Measurements from ENCODE around the gene HPS3.
A peak's percentile ranks its signal among the peaks of the same experiment; 100 is the strongest.
"Not testable (repeated sequence)": the region's sequence is repeated elsewhere in the genome, so short reads cannot be mapped to it uniquely, and the experiment has no call there.

HPS3 gene

DNA sequence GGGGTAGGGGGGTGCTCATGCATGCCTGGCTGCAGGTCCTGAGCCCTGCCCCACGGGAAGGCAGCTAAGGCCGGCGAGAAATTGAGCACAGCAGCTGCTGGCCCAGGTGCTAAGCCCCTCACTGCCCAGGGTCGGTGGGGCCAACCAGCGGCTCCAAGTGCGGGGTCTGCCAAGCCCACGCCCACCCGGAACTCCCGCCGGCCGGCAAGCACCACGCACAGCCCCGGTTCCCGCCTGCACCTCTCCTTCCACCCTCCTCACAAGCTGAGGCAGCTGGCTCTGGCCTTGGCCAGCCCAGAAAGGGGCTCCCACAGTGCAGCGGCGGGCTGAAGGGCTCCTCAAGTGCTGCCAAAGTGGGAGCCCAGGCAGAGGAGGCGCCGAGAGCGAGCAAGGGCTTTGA lies 31.5 kb upstream of the HPS3 start:
- H3K27me3 Mint-ChIP-seq; H3K9me3 Mint-ChIP-seq; H3K4me3 Mint-ChIP-seq; H3K27ac Mint-ChIP-seq; H3K36me3 Mint-ChIP-seq (ENCODE audit: low read depth); intact Hi-C loops (cut with micrococcal nuclease): not testable (repeated sequence)
- peaks cover 15% of the 10 kb centered on the region for H3K4me1 Mint-ChIP-seq (ENCODE audit: low read depth)

DNA sequence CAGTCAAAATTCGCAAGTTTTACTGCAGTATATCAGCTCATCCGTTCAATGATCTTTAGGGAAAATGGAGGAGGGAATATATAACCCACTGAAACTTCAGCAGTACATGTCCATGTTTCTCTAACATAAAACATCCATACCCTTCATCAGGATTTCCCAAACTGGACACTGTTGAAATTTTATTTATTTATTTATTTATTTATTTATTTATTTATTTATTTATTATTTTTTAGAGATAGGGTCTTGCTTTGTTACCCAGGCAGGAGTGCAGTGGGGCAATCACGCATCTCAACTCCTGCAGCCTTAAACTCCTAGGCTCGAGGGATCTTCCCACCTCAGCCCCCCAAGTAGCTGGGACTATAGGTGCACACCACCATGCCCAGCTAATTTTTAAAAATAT lies 28.3 kb upstream of the HPS3 start:
- H3K27me3 Mint-ChIP-seq: peaks cover 2% of the 10 kb centered on the region
- peaks cover 4% of the 10 kb centered on the region for H3K4me1 Mint-ChIP-seq (ENCODE audit: low read depth)
- H3K9me3 Mint-ChIP-seq: no peaks in the 10 kb centered on the region
- no peaks in the 10 kb centered on the region for H3K36me3 Mint-ChIP-seq (ENCODE audit: low read depth)
- no peak overlapping the region for H3K4me3 Mint-ChIP-seq
- intact Hi-C loops (cut with micrococcal nuclease): no loop called here
- H3K27ac Mint-ChIP-seq: no peak overlapping the region

DNA sequence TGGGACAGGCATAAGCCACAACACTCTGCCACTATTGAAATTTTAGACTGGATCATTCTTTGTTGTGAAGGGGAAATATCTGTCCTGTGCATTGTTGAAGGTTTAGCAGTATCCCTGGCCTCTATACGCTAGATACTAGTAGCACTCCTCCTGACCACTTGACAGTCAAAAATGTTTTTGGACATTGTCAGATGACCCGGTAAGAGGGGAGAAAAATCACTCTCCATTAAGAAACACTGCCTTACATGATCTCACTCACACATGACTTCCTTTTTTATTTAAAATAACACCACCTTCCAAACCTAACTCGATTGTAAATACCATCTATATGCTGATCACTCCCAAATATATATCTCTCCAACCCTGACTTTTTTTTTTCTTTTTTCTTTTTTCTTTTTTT lies 27.8 kb upstream of the HPS3 start:
- H3K4me1 Mint-ChIP-seq (ENCODE audit: low read depth): no peaks in the 10 kb centered on the region
- no peak overlapping the region for H3K4me3 Mint-ChIP-seq
- intact Hi-C loops (cut with micrococcal nuclease): no loop called here
- H3K9me3 Mint-ChIP-seq: no peaks in the 10 kb centered on the region
- peaks cover 2% of the 10 kb centered on the region for H3K27me3 Mint-ChIP-seq
- H3K36me3 Mint-ChIP-seq (ENCODE audit: low read depth): no peaks in the 10 kb centered on the region
- no peak overlapping the region for H3K27ac Mint-ChIP-seq

DNA sequence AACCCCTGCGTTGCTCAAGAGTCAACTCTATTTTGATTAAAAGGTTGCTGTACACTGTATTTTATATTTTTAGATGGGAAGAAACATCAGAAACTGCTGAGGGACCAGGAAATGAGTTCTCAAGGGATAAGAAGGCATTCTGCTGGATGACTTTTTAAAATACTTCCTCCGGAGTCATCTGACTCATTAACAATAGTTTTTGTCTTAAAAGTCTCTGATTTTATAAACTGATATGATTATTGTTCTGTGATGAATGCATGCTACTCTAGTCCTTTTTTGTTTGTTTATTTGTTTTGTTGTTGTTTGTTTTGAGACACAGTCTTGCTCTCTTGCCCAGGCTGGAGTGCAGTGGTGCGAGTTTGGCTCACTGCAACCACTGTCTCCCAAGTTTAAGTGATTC lies 25.0 kb upstream of the HPS3 start:
- intact Hi-C loops (cut with micrococcal nuclease): no loop called here
- Mint-ChIP-seq H3K27ac (no peak overlapping the region), H3K4me1 (ENCODE audit: low read depth) (no peaks in the 10 kb centered on the region)

DNA sequence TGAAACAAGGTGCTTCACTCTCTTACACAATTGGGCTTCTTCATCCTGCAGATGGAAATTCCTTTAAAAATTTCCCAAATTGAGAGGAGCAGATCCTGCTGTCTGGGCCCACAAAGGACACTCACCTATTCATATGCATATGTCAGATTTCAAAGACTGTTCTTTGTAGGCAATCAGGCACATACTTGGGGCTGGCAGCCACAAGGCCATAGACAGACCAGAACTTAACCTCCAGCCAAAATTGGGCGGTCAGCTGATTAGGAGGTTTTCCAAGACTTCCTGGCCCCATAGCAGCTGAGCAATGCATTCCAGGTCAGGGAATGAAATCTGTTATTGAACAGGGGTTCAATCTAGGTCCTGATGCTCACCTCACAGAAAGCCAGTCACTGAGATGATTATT lies 15.0 kb upstream of the HPS3 start:
- Mint-ChIP-seq H3K4me1 (ENCODE audit: low read depth) (peaks cover 6% of the 10 kb centered on the region), H3K27ac (no peak overlapping the region), H3K36me3 (ENCODE audit: low read depth) (no peaks in the 10 kb centered on the region), H3K27me3 (no peaks in the 10 kb centered on the region), H3K4me3 (no peak overlapping the region), H3K9me3 (peaks cover 8% of the 10 kb centered on the region)
- intact Hi-C loops (cut with micrococcal nuclease): no loop called here

More for the DNA sequence above, 25.0 kb upstream of the HPS3 start:
- Mint-ChIP-seq H3K9me3 (peaks cover under 1% of the 10 kb centered on the region), H3K27me3 (no peaks in the 10 kb centered on the region), H3K36me3 (ENCODE audit: low read depth) (no peaks in the 10 kb centered on the region), H3K4me3 (no peak overlapping the region)

DNA sequence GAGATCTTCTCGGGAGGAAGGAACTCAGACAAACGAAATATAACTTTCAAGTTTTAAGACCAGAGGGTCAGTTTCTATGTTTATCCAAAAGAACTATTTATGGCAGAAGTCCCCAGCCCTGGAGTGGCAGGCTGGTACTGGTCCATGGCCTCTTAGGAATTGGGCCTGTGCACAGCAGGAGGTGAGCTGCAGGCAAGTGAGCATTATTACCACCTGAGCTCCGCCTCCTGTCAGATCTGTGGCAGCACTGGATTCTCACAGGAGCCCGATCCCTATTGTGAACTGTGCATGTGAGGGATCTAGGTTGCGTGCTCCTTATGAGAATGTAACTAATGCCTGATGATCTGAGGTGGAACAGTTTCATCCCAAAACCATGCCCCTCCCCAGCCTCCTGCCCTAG lies 14.3 kb upstream of the HPS3 start:
- intact Hi-C loops (cut with micrococcal nuclease): loop anchor here (5.0 kb wide), 1 partner anchor 158 kb away; no protein-coding TSS in a partner anchor
- no peaks in the 10 kb centered on the region for H3K36me3 Mint-ChIP-seq (ENCODE audit: low read depth)
- peaks cover 6% of the 10 kb centered on the region for H3K4me1 Mint-ChIP-seq (ENCODE audit: low read depth)
- H3K27me3 Mint-ChIP-seq: no peaks in the 10 kb centered on the region
- no peak overlapping the region for H3K4me3 Mint-ChIP-seq
- H3K9me3 Mint-ChIP-seq: peaks cover 2% of the 10 kb centered on the region
- H3K27ac Mint-ChIP-seq: no peak overlapping the region

DNA sequence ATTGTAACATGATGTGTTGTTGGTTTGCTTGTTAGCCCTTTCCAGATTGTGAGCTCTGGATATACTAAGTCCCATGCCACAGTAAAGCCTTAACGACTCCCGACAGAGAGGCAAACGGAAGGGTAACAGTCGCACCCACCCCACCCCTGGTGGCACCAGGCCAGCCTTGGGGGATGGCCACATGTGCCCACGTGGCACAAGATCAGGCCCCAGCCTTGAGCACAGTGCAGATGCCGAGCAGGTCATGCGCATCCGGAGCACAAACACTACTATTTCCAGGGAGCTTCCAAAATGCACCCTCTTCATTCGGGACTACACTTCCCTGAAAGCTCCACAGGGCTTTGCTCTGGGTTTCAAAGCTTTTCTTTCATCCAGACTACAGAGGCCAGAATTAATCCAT lies 10.7 kb upstream of the HPS3 start:
- Mint-ChIP-seq H3K4me3 (no peak overlapping the region), H3K4me1 (ENCODE audit: low read depth) (peaks cover 6% of the 10 kb centered on the region), H3K36me3 (ENCODE audit: low read depth) (no peaks in the 10 kb centered on the region), H3K27me3 (no peaks in the 10 kb centered on the region), H3K27ac (no peak overlapping the region), H3K9me3 (no peaks in the 10 kb centered on the region)
- intact Hi-C loops (cut with micrococcal nuclease): loop anchor here (5.0 kb wide), 1 partner anchor 161 kb away; no protein-coding TSS in a partner anchor

DNA sequence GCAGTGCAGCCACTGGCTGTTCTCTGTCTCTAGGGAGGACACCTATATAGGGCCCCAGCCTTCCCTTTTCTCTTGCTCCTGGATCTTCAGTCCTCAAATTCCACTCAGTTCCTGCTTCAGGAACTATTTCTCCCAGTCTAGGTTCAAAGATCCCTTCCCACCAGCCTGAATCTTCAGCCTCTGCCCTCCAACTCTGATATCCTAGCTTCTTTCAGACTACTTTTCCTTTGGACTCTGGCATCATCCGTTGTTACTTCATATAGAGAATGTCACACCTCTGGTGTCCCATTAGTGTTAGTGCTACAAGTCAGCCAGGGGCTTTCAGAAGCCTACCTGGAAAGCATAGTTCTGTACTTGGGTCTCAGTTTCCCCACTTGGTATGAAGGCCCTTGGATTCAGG lies 10.0 kb upstream of the HPS3 start:
- H3K27ac Mint-ChIP-seq: no peak overlapping the region
- intact Hi-C loops (cut with micrococcal nuclease): loop anchor here (5.0 kb wide), 1 partner anchor 162 kb away; no protein-coding TSS in a partner anchor

DNA sequence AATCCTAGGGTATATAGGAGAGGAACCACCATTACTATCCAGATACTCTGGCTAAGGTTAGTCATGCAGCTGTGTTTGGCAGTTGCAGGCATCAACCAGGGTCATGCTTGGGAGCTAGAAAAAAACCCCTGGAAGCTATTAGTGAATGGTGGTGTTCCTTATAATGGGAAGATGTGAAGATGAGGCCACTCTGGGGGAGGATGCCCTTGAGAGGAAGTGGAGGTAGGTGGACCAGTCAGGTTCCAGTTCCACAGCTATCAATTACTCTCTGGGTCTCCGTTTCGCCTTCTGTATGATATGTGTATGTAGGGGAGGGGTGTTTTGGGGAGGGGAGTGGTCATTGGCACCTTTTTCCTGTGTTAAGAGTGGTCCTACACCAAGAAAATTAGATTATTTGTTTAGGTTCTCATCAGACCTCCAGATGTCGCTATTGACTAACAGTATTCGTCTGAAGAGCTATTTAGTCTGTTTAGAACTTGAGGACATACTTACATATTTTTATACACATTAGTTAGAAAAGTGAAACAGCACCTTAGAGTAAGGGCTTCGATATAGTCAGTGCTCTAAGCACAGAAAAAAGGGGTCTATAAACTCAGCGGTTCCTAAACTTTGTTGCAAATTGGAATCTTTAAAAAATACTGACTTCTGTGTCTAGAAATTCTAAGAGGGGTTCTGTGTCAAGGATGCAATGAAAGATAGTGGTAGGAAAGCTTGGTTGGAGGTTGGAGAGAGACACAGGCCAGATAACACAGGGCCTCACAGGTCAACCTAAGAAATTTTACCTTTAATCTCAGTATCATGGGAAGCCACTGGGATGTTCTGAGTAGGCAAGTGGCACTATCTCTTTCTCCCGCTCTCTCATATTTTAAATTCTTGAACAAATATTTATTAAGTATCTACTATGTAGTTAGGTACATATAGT lies 9.1 kb upstream of the HPS3 start:
- Mint-ChIP-seq H3K9me3 (no peaks in the 10 kb centered on the region), H3K36me3 (ENCODE audit: low read depth) (no peaks in the 10 kb centered on the region), H3K27ac (no peak overlapping the region), H3K4me1 (ENCODE audit: low read depth) (no peaks in the 10 kb centered on the region), H3K4me3 (no peak overlapping the region), H3K27me3 (no peaks in the 10 kb centered on the region)
- intact Hi-C loops (cut with micrococcal nuclease): loop anchor here (1.0 to 5.0 kb wide), 3 partner anchors 37 to 362 kb away; no protein-coding TSS in a partner anchor

More for the DNA sequence above, 10.0 kb upstream of the HPS3 start:
- Mint-ChIP-seq H3K9me3 (no peaks in the 10 kb centered on the region), H3K4me1 (ENCODE audit: low read depth) (peaks cover 6% of the 10 kb centered on the region), H3K4me3 (no peak overlapping the region), H3K36me3 (ENCODE audit: low read depth) (no peaks in the 10 kb centered on the region), H3K27me3 (no peaks in the 10 kb centered on the region)

DNA sequence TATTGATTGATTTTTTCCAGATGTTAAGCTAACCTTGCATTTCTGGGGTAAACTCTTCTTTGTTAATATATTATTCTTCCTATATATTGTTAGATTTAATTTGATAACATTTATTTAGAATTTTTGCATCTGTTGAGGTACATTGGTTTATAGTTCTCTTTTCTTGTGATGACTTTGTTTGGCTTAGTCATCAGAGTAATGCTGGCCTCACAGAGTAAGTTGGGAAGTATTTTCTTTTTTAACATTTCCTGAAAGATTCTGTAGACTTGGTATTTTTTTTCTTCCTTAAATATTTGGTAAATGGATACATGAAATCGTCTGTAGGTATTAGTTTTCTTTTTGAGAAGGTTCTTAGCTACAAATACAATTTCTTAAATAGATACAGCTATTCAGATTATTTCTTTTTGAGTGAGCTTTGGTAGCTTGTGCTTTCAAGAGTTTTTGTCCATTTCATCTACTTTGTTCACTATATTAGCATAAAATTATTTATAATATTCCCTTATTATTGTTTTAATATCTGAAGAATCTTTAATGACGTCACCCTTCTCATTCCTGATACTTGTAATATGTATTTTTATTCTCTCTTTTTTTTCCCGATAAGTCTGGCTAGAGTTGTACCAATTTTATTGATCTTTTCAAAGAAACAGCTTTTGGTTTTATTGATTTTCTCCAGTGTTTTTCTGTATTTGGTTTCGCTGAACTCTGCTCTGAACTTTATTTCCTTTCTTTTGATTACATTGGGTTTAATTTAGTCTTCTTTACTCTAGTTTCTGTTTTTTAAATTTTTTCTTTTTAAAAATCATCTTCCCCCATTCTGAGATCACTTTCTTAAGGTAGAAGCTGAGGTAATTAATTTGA lies 6.5 kb upstream of the HPS3 start:
- Mint-ChIP-seq H3K36me3 (ENCODE audit: low read depth) (no peaks in the 10 kb centered on the region), H3K27me3 (no peaks in the 10 kb centered on the region), H3K27ac (no peak overlapping the region), H3K9me3 (no peaks in the 10 kb centered on the region), H3K4me3 (no peak overlapping the region), H3K4me1 (ENCODE audit: low read depth) (no peaks in the 10 kb centered on the region)
- intact Hi-C loops (cut with micrococcal nuclease): loop anchor here (5.0 kb wide), 2 partner anchors 34 to 359 kb away; no protein-coding TSS in a partner anchor

DNA sequence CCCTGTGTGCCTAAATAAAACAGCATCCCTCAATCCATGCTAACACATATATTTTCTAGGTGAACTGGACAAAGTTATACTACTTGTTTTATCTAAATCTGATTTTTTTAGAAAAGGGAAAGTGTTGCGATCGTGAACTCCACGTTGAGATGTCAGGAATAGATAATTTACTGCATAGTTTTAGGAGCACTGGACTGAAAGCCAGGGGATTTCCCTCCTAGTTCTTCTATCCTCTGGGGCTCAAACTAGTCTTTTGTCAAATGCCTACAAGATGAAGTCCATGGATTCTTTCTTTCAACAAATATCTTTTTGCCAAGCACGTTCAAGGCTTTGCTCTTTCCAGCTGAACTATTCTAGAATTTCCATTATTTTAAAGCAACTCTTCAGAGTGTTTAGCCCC lies 617 bp upstream of the HPS3 start:
- Mint-ChIP-seq H3K9me3 (no peaks in the 10 kb centered on the region), H3K27ac (peak overlapping the region; percentile 95), H3K36me3 (ENCODE audit: low read depth) (peaks cover 29% of the 10 kb centered on the region), H3K4me3 (peak overlapping the region; percentile 95), H3K27me3 (no peaks in the 10 kb centered on the region), H3K4me1 (ENCODE audit: low read depth) (peaks cover 36% of the 10 kb centered on the region)
- intact Hi-C loops (cut with micrococcal nuclease): loop anchor here (2.0 kb wide), 1 partner anchor 18 kb away; no protein-coding TSS in a partner anchor

DNA sequence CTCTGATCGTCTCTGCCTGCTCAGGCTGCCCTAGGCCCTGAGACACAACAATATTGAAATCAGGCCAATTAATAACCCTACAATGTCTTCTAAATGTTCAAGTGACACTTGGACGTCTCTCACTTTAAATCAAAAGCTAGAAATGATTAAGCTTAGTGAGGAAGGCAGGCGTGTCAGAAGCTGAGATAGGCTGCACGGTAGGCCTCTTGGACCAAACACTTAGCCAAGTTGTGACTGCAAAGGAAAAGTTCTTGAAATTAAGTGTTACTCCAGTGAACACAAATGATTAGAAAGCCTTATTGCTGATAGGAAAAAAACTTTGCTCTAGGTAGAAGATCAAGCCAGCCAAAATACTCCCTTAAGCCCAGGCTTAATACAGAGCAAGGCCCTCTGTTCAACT lies 2.2 kb downstream of the HPS3 start:
- Mint-ChIP-seq H3K9me3 (no peaks in the 10 kb centered on the region), H3K36me3 (ENCODE audit: low read depth) (peaks cover 44% of the 10 kb centered on the region), H3K27me3 (no peaks in the 10 kb centered on the region), H3K4me1 (ENCODE audit: low read depth) (peaks cover 60% of the 10 kb centered on the region), H3K4me3 (peak overlapping the region; percentile 34), H3K27ac (peak overlapping the region; percentile 68)
- intact Hi-C loops (cut with micrococcal nuclease): no loop called here

DNA sequence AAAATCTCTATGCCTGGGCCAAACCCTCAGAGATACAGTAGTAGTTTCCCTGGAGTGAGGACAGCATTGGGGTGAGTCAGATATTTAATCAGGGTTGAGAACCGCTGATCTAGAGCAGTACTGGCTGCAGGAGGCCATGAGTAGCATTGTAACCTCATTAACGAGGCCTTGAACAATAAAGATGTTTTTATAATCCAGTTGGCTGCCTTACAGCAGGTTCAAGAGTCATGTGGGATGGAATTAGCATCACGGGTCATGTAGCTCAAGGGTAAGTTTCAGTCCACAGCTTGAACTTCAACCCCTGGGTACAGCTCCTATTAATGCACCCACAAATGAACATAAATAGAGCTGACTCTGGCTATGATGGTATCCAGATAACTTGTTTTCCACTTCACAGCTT lies 5.1 kb downstream of the HPS3 start:
- Mint-ChIP-seq H3K4me1 (ENCODE audit: low read depth) (peaks cover 54% of the 10 kb centered on the region), H3K27ac (no peak overlapping the region), H3K36me3 (ENCODE audit: low read depth) (peaks cover 38% of the 10 kb centered on the region), H3K9me3 (no peaks in the 10 kb centered on the region), H3K4me3 (no peak overlapping the region), H3K27me3 (no peaks in the 10 kb centered on the region)
- intact Hi-C loops (cut with micrococcal nuclease): no loop called here

DNA sequence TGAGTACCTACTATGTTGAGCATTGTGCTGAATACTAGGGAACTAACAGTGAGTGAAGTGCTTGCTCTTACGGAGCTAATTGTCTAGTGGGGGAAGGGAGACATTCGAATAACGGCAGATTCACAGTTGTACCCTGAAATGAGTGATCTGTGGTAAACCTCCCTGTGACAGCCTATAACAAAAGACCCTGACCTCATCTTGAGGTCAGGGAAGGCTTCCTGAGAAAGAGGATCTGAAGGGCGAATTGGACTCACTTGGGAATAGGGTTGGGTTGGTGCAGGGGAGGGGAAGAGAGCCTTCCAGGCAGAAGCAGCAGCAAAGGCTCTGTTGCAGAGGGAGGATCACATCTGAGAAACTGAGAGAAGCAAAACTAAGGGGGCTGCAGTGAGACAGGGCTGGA lies 13.2 kb downstream of the HPS3 start:
- peaks cover 27% of the 10 kb centered on the region for H3K36me3 Mint-ChIP-seq (ENCODE audit: low read depth)
- H3K27ac Mint-ChIP-seq: peak overlapping the region; percentile 82
- peaks cover 18% of the 10 kb centered on the region for H3K4me1 Mint-ChIP-seq (ENCODE audit: low read depth)
- peak overlapping the region; percentile 17 for H3K4me3 Mint-ChIP-seq
- H3K27me3 Mint-ChIP-seq: no peaks in the 10 kb centered on the region
- intact Hi-C loops (cut with micrococcal nuclease): loop anchor here (10.0 kb wide), 1 partner anchor 672 kb away; the partner anchor contains the start of gene RNF13
- no peaks in the 10 kb centered on the region for H3K9me3 Mint-ChIP-seq

All from dendritic cell treated with granulocyte-macrophage colony-stimulating factor and Interleukin-4, amounts not matched to agents 40 ng/mL and 50 ng/mL, for 4 days (primary cell).